Measurements from ENCODE around the gene PDZD4.

PDZD4 gene

DNA sequence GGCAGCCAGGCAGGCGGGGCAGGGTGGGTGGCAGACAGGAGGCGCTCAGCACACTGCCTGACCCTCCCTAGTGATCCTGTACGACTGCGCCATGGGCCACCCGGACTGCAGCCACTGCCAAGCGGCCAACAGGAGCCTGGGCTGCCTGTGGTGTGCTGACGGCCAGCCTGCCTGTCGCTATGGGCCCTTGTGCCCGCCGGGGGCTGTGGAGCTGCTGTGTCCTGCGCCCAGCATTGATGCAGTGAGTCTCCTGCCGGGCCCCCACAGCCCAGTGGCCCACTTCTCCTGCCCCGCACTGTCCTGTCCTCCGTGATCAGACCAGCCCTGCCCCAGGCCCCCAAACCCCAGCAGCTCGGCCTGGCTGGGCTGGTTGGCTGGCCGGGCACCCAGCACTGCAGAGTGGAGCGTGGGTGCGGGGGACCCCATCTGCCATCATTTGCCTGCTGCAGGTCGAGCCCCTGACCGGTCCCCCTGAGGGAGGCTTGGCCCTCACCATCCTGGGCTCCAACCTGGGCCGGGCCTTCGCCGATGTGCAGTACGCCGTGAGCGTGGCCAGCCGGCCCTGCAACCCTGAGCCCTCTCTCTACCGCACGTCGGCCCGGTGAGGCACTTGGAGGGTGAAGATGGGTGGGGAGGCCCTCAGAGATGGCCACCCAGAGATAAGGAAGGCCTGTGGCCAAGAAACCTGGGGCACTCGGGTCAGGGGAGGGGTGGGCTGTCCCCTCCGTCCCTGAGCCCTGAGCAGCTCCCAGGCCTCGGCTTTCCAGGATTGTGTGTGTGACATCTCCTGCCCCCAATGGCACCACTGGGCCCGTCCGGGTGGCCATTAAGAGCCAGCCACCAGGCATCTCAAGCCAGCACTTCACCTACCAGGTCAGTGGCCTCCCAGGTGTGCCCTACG is 58.7 kb downstream of the PDZD4 start:
- Histone ChIP-seq H4K20me1 (ENCODE audit: insufficient read depth, low read length) (no peaks in the 10 kb centered on the region), H3K4me3 (ENCODE audit: low read length) (no peak overlapping the region), H3K36me3 (replicated peaks; ENCODE audit: insufficient read depth, low read length) (no peaks in the 10 kb centered on the region), H3K27ac (ENCODE audit: low read length) (no peak overlapping the region), H3K79me2 (ENCODE audit: low read length) (no peaks in the 10 kb centered on the region), H2AFZ (ENCODE audit: low read length) (no peak overlapping the region), H3K4me2 (ENCODE audit: low read depth, low read length) (no peak overlapping the region), H3K9me2 (replicated peaks; ENCODE audit: insufficient read depth, low read length) (no peaks in the 10 kb centered on the region), H3K4me1 (ENCODE audit: low read length) (no peaks in the 10 kb centered on the region), H3K9ac (ENCODE audit: low read length) (no peak overlapping the region), H3F3A (ENCODE audit: insufficient read depth, low read length) (no peaks in the 10 kb centered on the region), H3K27me3 (replicated peaks; ENCODE audit: insufficient read depth, low read length) (peaks cover 25% of the 10 kb centered on the region), H3K9me3 (replicated peaks; ENCODE audit: insufficient read depth, low read length) (no peaks in the 10 kb centered on the region)
- no peak for TF ChIP-seq EZH2 (optimal IDR thresholded peaks at IDR 0.05; ENCODE audit: low read depth, low read length)
- TF ChIP-seq EZH2phosphoT487 (IDR thresholded peaks at IDR 0.05; ENCODE audit: low read length): no peak
- TF ChIP-seq, protein P1, sequence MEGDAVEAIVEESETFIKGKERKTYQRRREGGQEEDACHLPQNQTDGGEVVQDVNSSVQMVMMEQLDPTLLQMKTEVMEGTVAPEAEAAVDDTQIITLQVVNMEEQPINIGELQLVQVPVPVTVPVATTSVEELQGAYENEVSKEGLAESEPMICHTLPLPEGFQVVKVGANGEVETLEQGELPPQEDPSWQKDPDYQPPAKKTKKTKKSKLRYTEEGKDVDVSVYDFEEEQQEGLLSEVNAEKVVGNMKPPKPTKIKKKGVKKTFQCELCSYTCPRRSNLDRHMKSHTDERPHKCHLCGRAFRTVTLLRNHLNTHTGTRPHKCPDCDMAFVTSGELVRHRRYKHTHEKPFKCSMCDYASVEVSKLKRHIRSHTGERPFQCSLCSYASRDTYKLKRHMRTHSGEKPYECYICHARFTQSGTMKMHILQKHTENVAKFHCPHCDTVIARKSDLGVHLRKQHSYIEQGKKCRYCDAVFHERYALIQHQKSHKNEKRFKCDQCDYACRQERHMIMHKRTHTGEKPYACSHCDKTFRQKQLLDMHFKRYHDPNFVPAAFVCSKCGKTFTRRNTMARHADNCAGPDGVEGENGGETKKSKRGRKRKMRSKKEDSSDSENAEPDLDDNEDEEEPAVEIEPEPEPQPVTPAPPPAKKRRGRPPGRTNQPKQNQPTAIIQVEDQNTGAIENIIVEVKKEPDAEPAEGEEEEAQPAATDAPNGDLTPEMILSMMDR (IDR thresholded peaks at IDR 0.05; ENCODE audit: low read length): no peak
- no peak for DNase-seq

DNA sequence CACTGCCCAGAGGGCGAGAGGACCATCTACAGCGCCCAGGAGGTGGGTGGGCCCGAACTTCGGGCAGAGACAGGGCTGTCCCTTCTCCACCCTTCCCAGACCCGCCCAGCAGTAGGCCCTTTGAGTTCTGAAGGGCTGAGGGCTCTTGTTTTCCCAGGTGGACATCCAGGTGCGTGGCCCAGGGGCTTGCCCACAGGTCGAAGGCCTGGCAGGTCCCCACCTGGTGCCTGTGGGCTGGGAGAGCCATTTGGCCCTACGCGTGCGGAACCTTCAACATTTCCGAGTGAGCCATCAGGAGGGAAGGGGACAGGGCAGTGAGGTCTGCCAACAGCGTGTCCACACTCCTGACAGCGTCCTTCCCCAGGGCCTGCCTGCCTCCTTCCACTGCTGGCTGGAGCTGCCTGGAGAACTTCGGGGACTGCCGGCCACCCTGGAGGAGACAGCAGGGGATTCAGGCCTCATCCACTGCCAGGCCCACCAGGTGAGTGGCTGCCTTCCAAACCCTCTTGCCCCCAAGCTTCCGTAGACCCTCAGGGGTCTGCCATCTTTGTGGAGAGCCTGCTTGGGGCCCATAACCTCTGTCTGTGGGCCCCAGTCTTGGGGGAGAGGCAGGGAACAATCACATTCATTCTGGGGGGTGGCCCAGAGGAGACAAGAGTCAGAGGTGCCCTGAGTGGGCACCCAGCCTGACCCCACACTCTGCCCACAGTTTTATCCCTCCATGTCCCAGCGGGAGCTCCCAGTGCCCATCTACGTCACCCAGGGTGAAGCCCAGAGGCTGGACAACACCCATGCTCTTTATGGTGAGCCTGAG is 59.5 kb downstream of the PDZD4 start:
- H3K4me3 ChIP-seq (ENCODE audit: low read length): no peak overlapping the region
- H3K36me3 ChIP-seq (replicated peaks; ENCODE audit: insufficient read depth, low read length): no peaks in the 10 kb centered on the region
- no peak for DNase-seq

DNA sequence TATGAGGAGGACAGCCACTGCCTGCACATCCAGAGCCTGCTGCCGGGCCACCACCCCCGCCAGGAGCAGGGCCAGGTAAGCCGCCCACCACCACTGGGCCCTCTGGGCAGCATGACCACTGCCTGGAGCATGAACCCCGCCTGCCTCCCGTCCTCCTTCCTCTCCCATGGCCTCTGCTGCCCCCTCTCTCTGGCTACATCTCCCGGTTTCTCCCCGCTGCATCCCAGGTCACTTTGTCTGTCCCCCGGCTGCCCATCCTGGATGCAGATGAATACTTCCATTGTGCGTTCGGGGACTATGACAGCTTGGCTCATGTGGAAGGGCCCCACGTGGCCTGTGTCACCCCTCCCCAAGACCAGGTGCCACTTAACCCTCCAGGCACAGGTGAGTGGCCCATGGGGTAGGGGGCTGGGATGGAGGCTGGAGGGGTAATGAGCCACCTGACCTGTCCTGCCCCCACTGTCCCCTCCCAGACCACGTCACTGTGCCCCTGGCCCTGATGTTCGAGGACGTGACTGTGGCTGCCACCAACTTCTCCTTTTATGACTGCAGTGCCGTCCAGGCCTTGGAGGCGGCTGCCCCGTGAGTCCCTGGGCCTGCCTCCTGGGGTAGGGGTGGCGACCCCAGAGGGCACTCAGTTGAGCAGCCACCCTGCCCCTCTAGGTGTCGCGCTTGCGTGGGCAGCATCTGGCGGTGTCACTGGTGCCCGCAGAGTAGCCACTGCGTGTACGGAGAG is 60.3 kb downstream of the PDZD4 start:
- TF ChIP-seq, protein P1 (IDR thresholded peaks at IDR 0.05; ENCODE audit: low read length): no peak
- no peaks in the 10 kb centered on the region for H4K20me1 ChIP-seq (ENCODE audit: insufficient read depth, low read length)
- DNase-seq: no peak

More for the DNA sequence above, 59.5 kb downstream of the PDZD4 start:
- H3K27me3 ChIP-seq (replicated peaks; ENCODE audit: insufficient read depth, low read length): peaks cover 25% of the 10 kb centered on the region
- no peak overlapping the region for H3K27ac ChIP-seq (ENCODE audit: low read length)
- H2AFZ ChIP-seq (ENCODE audit: low read length): no peak overlapping the region
- H3F3A ChIP-seq (ENCODE audit: insufficient read depth, low read length): no peaks in the 10 kb centered on the region
- no peaks in the 10 kb centered on the region for H4K20me1 ChIP-seq (ENCODE audit: insufficient read depth, low read length)
- TF ChIP-seq, protein P1 (IDR thresholded peaks at IDR 0.05; ENCODE audit: low read length): no peak
- TF ChIP-seq EZH2phosphoT487 (IDR thresholded peaks at IDR 0.05; ENCODE audit: low read length): no peak
- no peak for TF ChIP-seq EZH2 (optimal IDR thresholded peaks at IDR 0.05; ENCODE audit: low read depth, low read length)
- H3K9me3 ChIP-seq (replicated peaks; ENCODE audit: insufficient read depth, low read length): no peaks in the 10 kb centered on the region
- no peaks in the 10 kb centered on the region for H3K4me1 ChIP-seq (ENCODE audit: low read length)
- no peaks in the 10 kb centered on the region for H3K79me2 ChIP-seq (ENCODE audit: low read length)
- no peak overlapping the region for H3K4me2 ChIP-seq (ENCODE audit: low read depth, low read length)
- no peak overlapping the region for H3K9ac ChIP-seq (ENCODE audit: low read length)
- H3K9me2 ChIP-seq (replicated peaks; ENCODE audit: insufficient read depth, low read length): no peaks in the 10 kb centered on the region

More for the DNA sequence above, 60.3 kb downstream of the PDZD4 start:
- Histone ChIP-seq H3K4me2 (ENCODE audit: low read depth, low read length) (no peak overlapping the region), H3K4me1 (ENCODE audit: low read length) (no peaks in the 10 kb centered on the region), H2AFZ (ENCODE audit: low read length) (no peak overlapping the region), H3K9me3 (replicated peaks; ENCODE audit: insufficient read depth, low read length) (no peaks in the 10 kb centered on the region), H3K27me3 (replicated peaks; ENCODE audit: insufficient read depth, low read length) (peaks cover 25% of the 10 kb centered on the region), H3K9ac (ENCODE audit: low read length) (no peak overlapping the region), H3F3A (ENCODE audit: insufficient read depth, low read length) (no peaks in the 10 kb centered on the region), H3K36me3 (replicated peaks; ENCODE audit: insufficient read depth, low read length) (no peaks in the 10 kb centered on the region), H3K27ac (ENCODE audit: low read length) (no peak overlapping the region), H3K9me2 (replicated peaks; ENCODE audit: insufficient read depth, low read length) (no peaks in the 10 kb centered on the region), H3K79me2 (ENCODE audit: low read length) (no peaks in the 10 kb centered on the region), H3K4me3 (ENCODE audit: low read length) (no peak overlapping the region)
